GM12878 (cell line): ENCODE results near the gene HASPIN. TPM values are rescaled to one million over a fixed set of nuclear protein-coding genes. Genes with fewer than 3 reads are reported as not detected.
A peak's percentile ranks its signal among the peaks of the same experiment; 100 is the strongest.

Experiments used
- BCL11A ChIP-seq: IDR thresholded peaks from 2 replicates; pipeline ENCODE4 v1.6.1; 2011; ENCODE audit warnings: low read depth, low read length
- CBFB ChIP-seq: IDR thresholded peaks from 2 replicates; pipeline ENCODE4 v1.6.1; 2016; ENCODE audit warnings: antibody characterized with exemption, low read depth
- CHD4 ChIP-seq: fragments of 200-600 bp; sonication (generic); IDR thresholded peaks from 2 replicates; pipeline ENCODE4 v1.6.1; 2016; ENCODE audit warnings: mild to moderate bottlenecking
- EED ChIP-seq: sonication (generic); IDR thresholded peaks from 2 replicates; pipeline ENCODE4 v1.6.1; 2016; ENCODE audit warnings: antibody characterized with exemption, low read depth
- ESRRA ChIP-seq: IDR thresholded peaks from 2 replicates; pipeline ENCODE4 v1.6.1; 2012; ENCODE audit warnings: mild to moderate bottlenecking, low read length, improper control_type of control experiment
- FOXM1 ChIP-seq: IDR thresholded peaks from 2 replicates; pipeline ENCODE4 v1.6.1; 2012; ENCODE audit warnings: low read depth, mild to moderate bottlenecking, inconsistent platforms, low read length, moderate library complexity
- IKZF2 ChIP-seq, 2 experiments: fragments of 450-650 bp; IDR thresholded peaks; 2 replicates each; pipeline ENCODE4 v1.6.1; 2017; ENCODE audit warnings: mild to moderate bottlenecking in 2 of 2, moderate library complexity in 2 of 2
- IRF3 ChIP-seq: fragments of 450-650 bp; IDR thresholded peaks from 2 replicates; pipeline ENCODE4 v1.6.1; 2014; ENCODE audit warnings: mild to moderate bottlenecking
- LARP7 ChIP-seq: fragments of 450-650 bp; IDR thresholded peaks from 2 replicates; pipeline ENCODE4 v1.6.1; 2017; ENCODE audit warnings: mild to moderate bottlenecking
- MTA2 ChIP-seq: fragments of 450-650 bp; IDR thresholded peaks from 2 replicates; pipeline ENCODE4 v1.6.1; 2016; ENCODE audit warnings: low read depth, mild to moderate bottlenecking, moderate library complexity
- MTA3 ChIP-seq: IDR thresholded peaks from 2 replicates; pipeline ENCODE4 v1.6.1; 2012; ENCODE audit warnings: low read length, inconsistent platforms, borderline replicate concordance
- MXI1 ChIP-seq: fragments of 150-350 bp; IDR thresholded peaks from 2 replicates; pipeline ENCODE4 v1.6.1; 2011; ENCODE audit warnings: low read depth, mild to moderate bottlenecking, inconsistent platforms, low read length, improper control_type of control experiment
- NKRF ChIP-seq: fragments of 450-650 bp; conservative IDR thresholded peaks from 2 replicates; pipeline ENCODE4 v1.6.1; 2017; ENCODE audit warnings: mild to moderate bottlenecking, moderate library complexity
- POU2F2 ChIP-seq: IDR thresholded peaks from 3 replicates; pipeline ENCODE4 v1.6.1; 2011; ENCODE audit warnings: low read depth, mild to moderate bottlenecking, low read length, borderline replicate concordance
- PRDM15 ChIP-seq: fragments of 450-650 bp; formaldehyde crosslinking; IDR thresholded peaks from 2 replicates; pipeline ENCODE4 v1.4.0; 2020; ENCODE audit warnings: mild to moderate bottlenecking, moderate library complexity
- RUNX3 ChIP-seq: IDR thresholded peaks from 2 replicates; pipeline ENCODE4 v1.6.1; 2012; ENCODE audit warnings: low read length, inconsistent platforms
- SPI1 ChIP-seq: IDR thresholded peaks from 2 replicates; pipeline ENCODE4 v1.6.1; 2011; ENCODE audit warnings: low read depth, mild to moderate bottlenecking, low read length, moderate library complexity, borderline replicate concordance; ENCODE audit not compliant: insufficient read depth
- SREBF1 ChIP-seq: IDR thresholded peaks from 2 replicates; pipeline ENCODE4 v1.6.1; 2012; ENCODE audit warnings: mild to moderate bottlenecking, low read length
- STAT3 ChIP-seq: IDR thresholded peaks from 2 replicates; pipeline ENCODE4 v1.6.1; 2011; ENCODE audit warnings: low read depth, low read length, improper control_type of control experiment
- TAF1 ChIP-seq: IDR thresholded peaks from 2 replicates; pipeline ENCODE4 v1.6.1; 2011; ENCODE audit warnings: mild to moderate bottlenecking, low read depth, low read length, borderline replicate concordance
- ZBED1 ChIP-seq: IDR thresholded peaks from 2 replicates; pipeline ENCODE4 v1.6.1; 2016; ENCODE audit warnings: borderline replicate concordance
- ZBTB33 ChIP-seq: fragments of 450-650 bp; IDR thresholded peaks from 2 replicates; pipeline ENCODE4 v1.6.1; 2017; ENCODE audit warnings: mild to moderate bottlenecking
- polyA plus RNA-seq, 11 experiments: library from polyadenylated mRNA; depleted of rRNA in 4 of 11; unstranded in 6 of 11; stranded (reverse) in 5 of 11; fragments of >200 nt; fragmentation: Nextera tagmentation in 4 of 11; fragmentation: Illumina TruSeq in 1 of 11; extraction: Ambion mirVana in 4 of 11; extraction: Trizol in 1 of 11; gene quantifications; 1 replicate in 1 of 11; 2 replicates in 10 of 11; pipeline versions ENCODE4 v1.2.1 to v1.2.3, GENCODE V29; 2011 to 2016; ENCODE audit warnings: inconsistent platforms in 2 of 11, missing spikeins in 2 of 11, low read depth in 1 of 11
- total RNA-seq, 4 experiments: library from RNA; depleted of rRNA in 3 of 4; stranded (reverse); fragments of >200 nt in 3 of 4; fragmentation: Illumina TruSeq in 1 of 4; extraction: Trizol in 1 of 4; gene quantifications; 2 replicates each; pipeline versions ENCODE4 v1.2.1 to v1.2.3, GENCODE V29; 2013 to 2021

Gene HASPIN
- total and polyA plus RNA-seq, 10 of the 15 experiments (the other 5 are each of a cell fraction or from before 2014, with no cell fraction given): 0.80 to 18.0 (median 10.1) TPM

GRCh38 chr17:3762922-3763776 lies 39.4 kb downstream of the HASPIN start (continued):
- no peak for TF ChIP-seq ZBTB33
- TF ChIP-seq SPI1: peak; percentile 73
- TF ChIP-seq MXI1: no peak
- TF ChIP-seq MTA3: peak; percentile 88; the same call in 1 of the 2 replicates
- 0 out of 2 replicates have a peak, but pooled peaks have one; percentile 19 for TF ChIP-seq STAT3
- no peak for TF ChIP-seq IRF3
- peak; percentile 66; the same call in 1 of the 3 replicates for TF ChIP-seq POU2F2
- TF ChIP-seq ESRRA: no peak
- no peak for TF ChIP-seq CHD4
- peak; percentile 94 to 95 for TF ChIP-seq IKZF2 (IDR thresholded peaks at IDR 0.05)
- TF ChIP-seq BCL11A: peak; percentile 88
- TF ChIP-seq CBFB: peak; percentile 88
- TF ChIP-seq RUNX3: peak; percentile 96
- TF ChIP-seq NKRF: no peak
- TF ChIP-seq EED: peak; percentile 81
- no peak for TF ChIP-seq PRDM15
- TF ChIP-seq TAF1: no peak
- TF ChIP-seq FOXM1: peak; percentile 87
- TF ChIP-seq ZBED1: peak; percentile 45; the same call in 1 of the 2 replicates
- no peak for TF ChIP-seq SREBF1
- peak; percentile 93 for TF ChIP-seq MTA2
- no peak for TF ChIP-seq LARP7
